Activated B cell treated with CpG ODN at 0.5 μM for 24 hours (primary cell): ENCODE data around the gene CSNK1G2. TPM values are rescaled to one million over a fixed set of nuclear protein-coding genes. Genes with fewer than 3 reads are reported as not detected.

Source experiments
- ATAC-seq: fragments of 200-7000 bp; cut with Tn5 transposase; one replicate; pipeline ENCODE4 v1.10.0; 2021; ENCODE audit warnings: low read depth, mild to moderate bottlenecking, moderate library complexity
- CTCF ChIA-PET: fragments of 350-600 bp; sonication (Branson Sonifier 250); formaldehyde crosslinking; loops from one replicate; lab custom pipeline; 2021; ENCODE audit warnings: antibody characterized with exemption; lab: Charles Lee
- POLR2A ChIA-PET: fragments of 350-600 bp; sonication (Branson Sonifier 250); formaldehyde crosslinking; loops from one replicate; lab custom pipeline; 2021; ENCODE audit warnings: antibody characterized with exemption; lab: Charles Lee
- DNase-seq: peaks from one replicate; pipeline ENCODE4 v3.0.0; 2022
- H3K27ac Mint-ChIP-seq: one replicate; pipeline ENCODE4 v1.8.0; 2020; ENCODE audit warnings: mixed read lengths
- H3K27me3 Mint-ChIP-seq: one replicate; pipeline ENCODE4 v1.8.0; 2021; ENCODE audit warnings: mixed read lengths
- H3K36me3 Mint-ChIP-seq: one replicate; pipeline ENCODE4 v1.8.0; 2021; ENCODE audit warnings: low read depth, mixed read lengths
- H3K4me1 Mint-ChIP-seq: one replicate; pipeline ENCODE4 v1.8.0; 2021; ENCODE audit warnings: mixed read lengths
- H3K4me3 Mint-ChIP-seq: one replicate; pipeline ENCODE4 v1.8.0; 2020; ENCODE audit warnings: mild to moderate bottlenecking, mixed read lengths
- H3K9me3 Mint-ChIP-seq: one replicate; pipeline ENCODE4 v1.8.0; 2020; ENCODE audit warnings: mixed read lengths
- intact Hi-C: fragments of 100-400 bp; cut with micrococcal nuclease; formaldehyde crosslinking; loops from one replicate; pipeline ENCODE4 v1.15.1; 2024
- total RNA-seq: library from RNA; stranded (reverse); gene quantifications from 2 replicates; pipeline ENCODE4 v1.2.3, GENCODE V29; 2022
- TF ChIP-seq, protein P1 (sequence below): fragments of 200-600 bp; IDR thresholded peaks from one replicate; pipeline ENCODE4 v1.8.0; 2022; ENCODE audit warnings: antibody characterized with exemption, mild to moderate bottlenecking

CSNK1G2 gene
- total RNA-seq, 1 donor from 2014 or later, result 89.1 TPM

GRCh38 chr19:2016041-2016807, 75.3 kb downstream of the CSNK1G2 start:
- DNase-seq, result no peak
- intact Hi-C loops, result loop anchor here (5.0 kb wide), 1 partner anchor 89 kb away; no protein-coding TSS in a partner anchor
- POLR2A ChIA-PET, result interaction anchor here (0.5 to 2.5 kb wide), 16 partner anchors 12 to 840 kb away, joined by 3 to 26 read pairs (median 5); partner anchors contain the start of gene MKNK2
- no peaks in the 10 kb centered on the region for H3K9me3 Mint-ChIP-seq
- H3K36me3 Mint-ChIP-seq, result peaks cover 12% of the 10 kb centered on the region
- peaks cover 29% of the 10 kb centered on the region for H3K4me1 Mint-ChIP-seq
- CTCF ChIA-PET, result no interaction called here
- TF ChIP-seq, protein P1, sequence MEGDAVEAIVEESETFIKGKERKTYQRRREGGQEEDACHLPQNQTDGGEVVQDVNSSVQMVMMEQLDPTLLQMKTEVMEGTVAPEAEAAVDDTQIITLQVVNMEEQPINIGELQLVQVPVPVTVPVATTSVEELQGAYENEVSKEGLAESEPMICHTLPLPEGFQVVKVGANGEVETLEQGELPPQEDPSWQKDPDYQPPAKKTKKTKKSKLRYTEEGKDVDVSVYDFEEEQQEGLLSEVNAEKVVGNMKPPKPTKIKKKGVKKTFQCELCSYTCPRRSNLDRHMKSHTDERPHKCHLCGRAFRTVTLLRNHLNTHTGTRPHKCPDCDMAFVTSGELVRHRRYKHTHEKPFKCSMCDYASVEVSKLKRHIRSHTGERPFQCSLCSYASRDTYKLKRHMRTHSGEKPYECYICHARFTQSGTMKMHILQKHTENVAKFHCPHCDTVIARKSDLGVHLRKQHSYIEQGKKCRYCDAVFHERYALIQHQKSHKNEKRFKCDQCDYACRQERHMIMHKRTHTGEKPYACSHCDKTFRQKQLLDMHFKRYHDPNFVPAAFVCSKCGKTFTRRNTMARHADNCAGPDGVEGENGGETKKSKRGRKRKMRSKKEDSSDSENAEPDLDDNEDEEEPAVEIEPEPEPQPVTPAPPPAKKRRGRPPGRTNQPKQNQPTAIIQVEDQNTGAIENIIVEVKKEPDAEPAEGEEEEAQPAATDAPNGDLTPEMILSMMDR, result no peak
- ATAC-seq, result peak; percentile 73
- H3K27ac Mint-ChIP-seq, result peak overlapping the region; percentile 56
- H3K27me3 Mint-ChIP-seq, result no peaks in the 10 kb centered on the region
- H3K4me3 Mint-ChIP-seq, result peak overlapping the region; percentile 60

DNA sequence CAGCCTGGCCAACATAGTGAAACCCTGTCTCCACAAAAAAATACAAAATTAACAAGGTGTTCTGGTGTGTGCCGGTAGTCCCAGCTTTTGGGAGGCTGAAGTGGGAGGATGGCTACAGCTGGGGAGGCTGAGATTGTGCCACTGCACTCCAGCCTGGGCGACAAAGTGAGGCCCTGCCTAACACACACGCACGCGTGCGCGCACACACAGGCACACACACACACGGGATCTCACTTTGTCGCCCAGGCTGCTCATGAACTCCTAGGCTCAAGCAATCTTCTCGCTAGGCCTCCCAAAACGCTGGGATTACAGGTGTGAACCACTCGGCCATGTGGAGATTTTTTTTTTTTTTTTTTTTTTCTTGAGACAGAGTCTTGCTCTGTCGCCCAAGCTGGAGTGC, 77.8 kb downstream of the CSNK1G2 start:
- Mint-ChIP-seq H3K4me1 (peaks cover 22% of the 10 kb centered on the region), H3K27ac (no peak overlapping the region), H3K4me3 (no peak overlapping the region), H3K9me3 (no peaks in the 10 kb centered on the region), H3K36me3 (peaks cover 1% of the 10 kb centered on the region), H3K27me3 (no peaks in the 10 kb centered on the region)
- TF ChIP-seq, protein P1, result no peak
- CTCF ChIA-PET, result interaction anchor here (0.6 to 2.5 kb wide), 8 partner anchors 16 to 477 kb away, joined by 3 to 8 read pairs (median 4); partner anchors contain the start of gene AP3D1
- POLR2A ChIA-PET, result interaction anchor here (0.6 to 1.9 kb wide), 17 partner anchors 9 to 219 kb away, joined by 3 to 15 read pairs (median 4); no protein-coding TSS in a partner anchor
- no peak for ATAC-seq
- intact Hi-C loops, result loop anchor here (1.0 to 5.0 kb wide), 9 partner anchors 14 to 138 kb away; partner anchors contain the start of genes AP3D1, IZUMO4, MKNK2 and MOB3A
- DNase-seq, result no peak

GRCh38 chr19:2021453-2022140, 80.6 kb downstream of the CSNK1G2 start:
- intact Hi-C loops, result no loop called here
- ATAC-seq, result no peak
- Mint-ChIP-seq H3K27ac (no peak overlapping the region), H3K27me3 (no peaks in the 10 kb centered on the region), H3K4me1 (peaks cover 11% of the 10 kb centered on the region), H3K9me3 (no peaks in the 10 kb centered on the region), H3K36me3 (no peaks in the 10 kb centered on the region), H3K4me3 (no peak overlapping the region)
- ChIA-PET POLR2A (interaction anchor here (0.6 to 0.7 kb wide), 3 partner anchors 21 to 185 kb away, joined by 3 to 6 read pairs (median 3); no protein-coding TSS in a partner anchor), CTCF (interaction anchor here (1.6 kb wide), 1 partner anchor 27 kb away, joined by 4 read pairs; no protein-coding TSS in a partner anchor)
- TF ChIP-seq, protein P1, result no peak
- no peak for DNase-seq

DNA sequence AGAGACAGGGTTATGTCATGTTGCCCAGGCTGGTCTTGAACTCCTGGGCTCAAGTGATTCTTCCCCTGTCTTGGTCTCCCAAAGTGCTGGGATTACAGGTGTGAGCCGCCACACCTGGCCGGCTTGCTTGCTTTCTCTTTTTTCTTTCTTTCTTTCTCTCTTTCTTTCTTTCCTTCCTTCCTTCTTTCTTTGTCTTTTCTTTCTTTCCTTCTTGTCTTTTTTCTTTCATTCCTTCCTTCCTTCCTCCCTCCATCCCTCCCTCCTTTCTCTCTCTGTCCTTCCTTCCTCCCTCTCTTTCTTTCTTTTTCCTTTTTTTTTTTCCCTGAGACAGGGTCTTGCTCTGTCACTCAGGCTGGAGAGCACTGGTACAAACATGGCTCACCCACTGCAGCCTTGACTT, 81.3 kb downstream of the CSNK1G2 start:
- Mint-ChIP-seq H3K4me3 (no peak overlapping the region), H3K27ac (no peak overlapping the region), H3K9me3 (no peaks in the 10 kb centered on the region), H3K36me3 (no peaks in the 10 kb centered on the region), H3K4me1 (peaks cover 7% of the 10 kb centered on the region), H3K27me3 (no peaks in the 10 kb centered on the region)
- CTCF ChIA-PET, result no interaction called here
- intact Hi-C loops, result no loop called here
- DNase-seq (no peak), ATAC-seq (no peak)
- TF ChIP-seq, protein P1, result no peak
- POLR2A ChIA-PET, result interaction anchor here (0.7 kb wide), 2 partner anchors 20 to 186 kb away, joined by 3 read pairs; no protein-coding TSS in a partner anchor
